B cell (primary cell): ENCODE measurements around the gene TMEM17.

Experiments used
- CTCF ChIP-seq: fragments of 200-600 bp; IDR thresholded peaks from one replicate; pipeline ENCODE4 v1.8.0; 2022; ENCODE audit warnings: antibody characterized with exemption, mild to moderate bottlenecking
- EZH2 ChIP-seq: IDR thresholded peaks from 2 replicates; pipeline ENCODE4 v1.6.1; 2012; ENCODE audit warnings: borderline replicate concordance, low read depth, mild to moderate bottlenecking, moderate library complexity, low read length; ENCODE audit not compliant: insufficient read depth, poor library complexity, severe bottlenecking

GRCh38 chr2:62540408-62541168, 34.6 kb upstream of the TMEM17 start:
- no peak for TF ChIP-seq CTCF
- no peak for TF ChIP-seq EZH2
